GM12878 (cell line): ENCODE measurements around the gene CUEDC1. TPM values are rescaled to one million over a fixed set of nuclear protein-coding genes. Genes with fewer than 3 reads are reported as not detected.

ENCODE experiments used
- ATAC-seq: fragments of 200-7000 bp; cut with Tn5 transposase; 3 replicates; pipeline ENCODE4 v1.9.1; 2020; ENCODE audit warnings: mild to moderate bottlenecking, moderate library complexity
- BruUV-seq: library from RNA; stranded (reverse); fragments of 400-500 nt; replicated peaks from 2 replicates; lab custom pipeline; 2021; lab: Mats Ljungman, UMichigan
- CTCF ChIA-PET: fragments of 300-600 bp; sonication (Branson Sonifier 250); formaldehyde crosslinking; extraction: SDS; loops from one replicate; lab custom pipeline; 2021; ENCODE audit warnings: inconsistent platforms; lab: Yijun Ruan, JAX
- POLR2A ChIA-PET: fragments of 350-600 bp; formaldehyde crosslinking; extraction: SDS; loops from one replicate; lab custom pipeline; 2021; ENCODE audit warnings: inconsistent platforms; lab: Charles Lee
- RAD21 ChIA-PET: fragments of 300-600 bp; sonication (Branson Sonifier 250); formaldehyde crosslinking; loops from one replicate; lab custom pipeline; 2023; ENCODE audit warnings: antibody characterized with exemption; ENCODE audit not compliant: unreplicated experiment; lab: Charles Lee
- SMC1A ChIA-PET: fragments of 300-600 bp; sonication (Branson Sonifier 250); formaldehyde crosslinking; loops from one replicate; lab custom pipeline; 2023; ENCODE audit not compliant: unreplicated experiment, uncharacterized antibody; lab: Charles Lee
- DNase-seq: peaks from one replicate; pipeline ENCODE4 v3.0.0-alpha.2; 2011; ENCODE audit warnings: low read depth, low spot score
- FAIRE-seq: peaks from 3 replicates; lab custom pipeline; 2011; peaks lifted over from hg19 to GRCh38; lab: Jason Lieb, UNC
- H2AFZ ChIP-seq: 2 replicates; pipeline ENCODE4 v1.6.0; 2011; ENCODE audit warnings: low read depth, low read length, control low read depth; ENCODE audit not compliant: control insufficient read depth
- H3K27ac ChIP-seq: 2 replicates; pipeline ENCODE4 v1.5.1; 2011; ENCODE audit warnings: control low read depth; ENCODE audit not compliant: control insufficient read depth, insufficient read depth
- H3K27me3 ChIP-seq, 2 experiments: replicated peaks in 1 of 2; 2 replicates each; pipeline versions ENCODE4 v1.6.0 to v1.6.1; 2011; ENCODE audit warnings: low read length in 1 of 2; ENCODE audit not compliant: control insufficient read depth in 2 of 2, insufficient read depth in 2 of 2
- H3K36me3 ChIP-seq, 2 experiments: 2 replicates each; pipeline ENCODE4 v1.5.1; 2011; ENCODE audit warnings: low read length in 1 of 2; ENCODE audit not compliant: control insufficient read depth in 2 of 2, insufficient read depth in 2 of 2
- H3K4me1 ChIP-seq: 2 replicates; pipeline ENCODE4 v1.6.1; 2011; ENCODE audit warnings: mild to moderate bottlenecking, low read length, moderate library complexity, mixed read lengths; ENCODE audit not compliant: control insufficient read depth, insufficient read depth
- H3K4me2 ChIP-seq: 2 replicates; pipeline ENCODE4 v1.6.0; 2011; ENCODE audit warnings: control low read depth; ENCODE audit not compliant: control insufficient read depth, insufficient read depth
- H3K4me3 ChIP-seq: fragments of 200-600 bp; sonication (generic); 2 replicates; pipeline ENCODE4 v1.5.1; 2016
- H3K79me2 ChIP-seq: 2 replicates; pipeline ENCODE4 v1.6.0; 2011; ENCODE audit warnings: low read length; ENCODE audit not compliant: control insufficient read depth, insufficient read depth
- H3K9ac ChIP-seq: 2 replicates; pipeline ENCODE4 v1.8.0; 2011; ENCODE audit warnings: low read length, control low read depth, mixed read lengths; ENCODE audit not compliant: control insufficient read depth, insufficient read depth
- H3K9me3 ChIP-seq: replicated peaks from 3 replicates; pipeline ENCODE4 v1.5.1; 2011; ENCODE audit warnings: mild to moderate bottlenecking, low read length; ENCODE audit not compliant: control insufficient read depth, insufficient read depth
- H4K20me1 ChIP-seq: 2 replicates; pipeline ENCODE4 v1.6.0; 2011; ENCODE audit not compliant: control insufficient read depth, insufficient read depth
- BMI1 ChIP-seq: fragments of 450-650 bp; IDR thresholded peaks from 2 replicates; pipeline ENCODE4 v1.6.1; 2016; ENCODE audit warnings: mild to moderate bottlenecking, moderate library complexity, borderline replicate concordance
- CBFB ChIP-seq: IDR thresholded peaks from 2 replicates; pipeline ENCODE4 v1.6.1; 2016; ENCODE audit warnings: antibody characterized with exemption, low read depth
- HCFC1 ChIP-seq: fragments of 150-350 bp; IDR thresholded peaks from 2 replicates; pipeline ENCODE4 v1.6.1; 2014; ENCODE audit warnings: low read length
- KAT2A ChIP-seq: conservative IDR thresholded peaks from 2 replicates; pipeline ENCODE4 v1.6.1; 2011; ENCODE audit warnings: low read depth, low read length; ENCODE audit not compliant: control insufficient read depth
- KLF5 ChIP-seq: fragments of 450-650 bp; IDR thresholded peaks from 2 replicates; pipeline ENCODE4 v1.6.1; 2014; ENCODE audit warnings: mild to moderate bottlenecking; ENCODE audit not compliant: partially characterized antibody
- MTA3 ChIP-seq: IDR thresholded peaks from 2 replicates; pipeline ENCODE4 v1.6.1; 2012; ENCODE audit warnings: low read length, inconsistent platforms, borderline replicate concordance
- NFIC ChIP-seq: IDR thresholded peaks from 2 replicates; pipeline ENCODE4 v1.6.1; 2012; ENCODE audit warnings: low read depth, mild to moderate bottlenecking, inconsistent platforms, low read length, moderate library complexity
- NR2C2 ChIP-seq: IDR thresholded peaks from 2 replicates; pipeline ENCODE4 v1.6.1; 2011; ENCODE audit warnings: borderline replicate concordance, low read depth; ENCODE audit not compliant: control insufficient read depth, insufficient read length
- POLR2AphosphoS2 ChIP-seq: IDR thresholded peaks from 2 replicates; pipeline ENCODE4 v1.6.1; 2011; ENCODE audit warnings: low read depth, mild to moderate bottlenecking, low read length, improper control_type of control experiment, moderate library complexity
- SUPT20H ChIP-seq: IDR thresholded peaks from 2 replicates; pipeline ENCODE4 v1.6.1; 2011; ENCODE audit warnings: low read depth, mild to moderate bottlenecking, low read length, moderate library complexity, borderline replicate concordance; ENCODE audit not compliant: control insufficient read depth
- YBX1 ChIP-seq: fragments of 450-650 bp; IDR thresholded peaks from 2 replicates; pipeline ENCODE4 v1.6.1; 2016; ENCODE audit warnings: antibody characterized with exemption
- ZNF274 ChIP-seq: IDR thresholded peaks from one replicate; pipeline ENCODE4 v1.8.0; 2011; ENCODE audit not compliant: insufficient read length, insufficient read depth
- ZNF622 ChIP-seq: fragments of 450-650 bp; IDR thresholded peaks from 2 replicates; pipeline ENCODE4 v1.6.1; 2017; ENCODE audit warnings: mild to moderate bottlenecking, inconsistent platforms
- whole genome bisulfite sequencing: methylation state at CpG from one replicate; pipeline ENCODE4 v1.1.6; 2016; ENCODE audit warnings: low lambda C conversion rate; ENCODE audit not compliant: insufficient replicate concordance, insufficient coverage; ENCODE audit errors: missing lambda C conversion rate; 5-methylcytosine and 5-hydroxymethylcytosine counted together
- in situ Hi-C: fragments of 300-500 bp; cut with MboI; formaldehyde crosslinking; loops from 9 replicates; pipeline ENCODE4 v1.14.3; 2018; ENCODE audit warnings: mixed read lengths
- intact Hi-C: fragments of 100-400 bp; cut with micrococcal nuclease; formaldehyde crosslinking; loops from one replicate; pipeline ENCODE4 v1.14.2; 2022; ENCODE audit not compliant: unreplicated experiment
- polyA plus RNA-seq, 11 experiments: library from polyadenylated mRNA; depleted of rRNA in 4 of 11; unstranded in 6 of 11; stranded (reverse) in 5 of 11; fragments of >200 nt; fragmentation: Nextera tagmentation in 4 of 11; fragmentation: Illumina TruSeq in 1 of 11; extraction: Ambion mirVana in 4 of 11; extraction: Trizol in 1 of 11; gene quantifications; 1 replicate in 1 of 11; 2 replicates in 10 of 11; pipeline versions ENCODE4 v1.2.1 to v1.2.3, GENCODE V29; 2011 to 2016; ENCODE audit warnings: inconsistent platforms in 2 of 11, missing spikeins in 2 of 11, low read depth in 1 of 11
- total RNA-seq, 4 experiments: library from RNA; depleted of rRNA in 3 of 4; stranded (reverse); fragments of >200 nt in 3 of 4; fragmentation: Illumina TruSeq in 1 of 4; extraction: Trizol in 1 of 4; gene quantifications; 2 replicates each; pipeline versions ENCODE4 v1.2.1 to v1.2.3, GENCODE V29; 2013 to 2021

Gene CUEDC1
- total and polyA plus RNA-seq, 10 of the 15 experiments (the other 5 are each of a cell fraction or from before 2014, with no cell fraction given) = 0.24 to 7.4 (median 1.8) TPM

GRCh38 chr17:57919918-57920317 is 35.3 kb downstream of the CUEDC1 start (continued):
- TF ChIP-seq SUPT20H = no peak
- TF ChIP-seq CBFB = no peak
- TF ChIP-seq MTA3 = no peak
- TF ChIP-seq KAT2A = no peak
- TF ChIP-seq NR2C2 = no peak

GRCh38 chr17:57918017-57918895 is 37.0 kb downstream of the CUEDC1 start:
- ChIA-PET RAD21 (interaction anchor here (0.9 to 1.4 kb wide), 2 partner anchors 15 to 68 kb away, joined by 4 to 5 read pairs; no protein-coding TSS in a partner anchor), SMC1A (interaction anchor here (0.8 to 3.0 kb wide), 10 partner anchors 20 to 77 kb away, joined by 3 to 7 read pairs (median 4); no protein-coding TSS in a partner anchor), POLR2A (no interaction called here), CTCF (interaction anchor here (0.8 to 3.8 kb wide), 4 partner anchors 10 to 84 kb away, joined by 3 to 25 read pairs (median 4); no protein-coding TSS in a partner anchor)
- H3K4me2 ChIP-seq = no peak overlapping the region
- no peaks in the 10 kb centered on the region for H3K4me1 ChIP-seq
- intact Hi-C loops (no loop called here), in situ Hi-C loops (no loop called here)
- H3K27ac ChIP-seq = no peak overlapping the region
- H3K9ac ChIP-seq = no peak overlapping the region
- no peak overlapping the region for H3K4me3 ChIP-seq
- no peaks in the 10 kb centered on the region for H3K9me3 ChIP-seq
- H3K36me3 ChIP-seq = no peaks in the 10 kb centered on the region
- H4K20me1 ChIP-seq = no peaks in the 10 kb centered on the region
- H3K79me2 ChIP-seq = no peaks in the 10 kb centered on the region
- no peak overlapping the region for H2AFZ ChIP-seq
- WGBS = 58% methylated on average over 5 of the region's 5 CpGs
- ATAC-seq (no peak), FAIRE-seq (no peak), DNase-seq (no peak)
- TF ChIP-seq HCFC1 = no peak
- TF ChIP-seq ZNF622 = no peak
- no peak for TF ChIP-seq POLR2AphosphoS2
- TF ChIP-seq ZNF274 = no peak
- TF ChIP-seq YBX1 = no peak
- no peak for TF ChIP-seq NFIC
- no peak for TF ChIP-seq BMI1
- TF ChIP-seq KLF5 = no peak
- no peaks in the 10 kb centered on the region for H3K27me3 ChIP-seq
- BruUV-seq = no TSS peak
